GM18867 (cell line): Measurements from ENCODE around the gene MFSD6.

Source experiments
- ATAC-seq: cut with Tn5 transposase; IDR thresholded peaks from one replicate; pipeline ENCODE4 v1.9.1; 2021; ENCODE audit warnings: mild to moderate bottlenecking, moderate library complexity; ENCODE audit not compliant: unreplicated experiment

Gene MFSD6

GRCh38 chr2:190435031-190435670 lies 27.0 kb downstream of the MFSD6 start:
- no peak for ATAC-seq

GRCh38 chr2:190436557-190436956 lies 28.4 kb downstream of the MFSD6 start:
- no peak for ATAC-seq

DNA sequence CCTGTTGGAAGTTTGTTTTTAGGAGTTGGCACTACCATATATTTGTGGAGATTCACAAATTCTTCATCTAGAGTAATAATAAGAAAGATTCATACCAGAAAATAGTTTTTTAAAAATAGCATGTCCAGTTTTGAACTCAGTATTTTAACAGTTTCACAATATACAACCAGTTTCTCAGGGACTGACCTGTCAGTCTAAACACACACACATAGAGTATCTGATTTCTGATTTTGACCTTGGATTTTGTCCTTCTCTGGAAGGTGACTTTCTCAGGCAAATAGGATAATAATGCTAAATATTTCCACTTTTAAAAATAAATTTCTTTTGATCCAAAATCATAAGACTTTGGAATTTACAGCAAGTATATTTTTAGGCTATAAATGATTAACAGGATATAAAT lies 32.0 kb downstream of the MFSD6 start:
- no peak for ATAC-seq

DNA sequence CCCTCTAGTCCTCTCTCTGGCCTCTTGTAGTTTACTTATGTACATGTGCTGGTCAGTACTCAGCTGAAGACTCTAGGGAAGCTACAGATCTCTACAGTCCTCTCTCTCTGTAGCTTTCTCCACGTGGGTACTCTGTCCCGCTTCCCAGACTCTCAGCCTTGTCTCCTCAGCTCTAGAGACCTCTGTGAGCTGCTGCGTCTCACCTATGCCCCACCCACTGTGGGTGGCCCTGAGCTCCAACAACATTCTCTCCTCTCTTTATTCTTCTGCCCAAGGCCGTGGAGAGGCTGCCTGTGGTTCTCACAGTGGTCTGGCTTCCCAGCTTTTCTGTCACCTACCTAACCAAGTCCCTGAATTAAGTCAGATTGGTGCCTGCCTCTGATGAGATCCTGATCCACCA lies 33.4 kb downstream of the MFSD6 start:
- no peak for ATAC-seq

- no peak for ATAC-seq
These were observed 34.9 kb downstream of the MFSD6 start for GRCh38 chr2:190443055-190443454.

- no peak for ATAC-seq
These were observed 35.8 kb downstream of the MFSD6 start for GRCh38 chr2:190443778-190444481.

- ATAC-seq: no peak
These were observed 36.8 kb downstream of the MFSD6 start for GRCh38 chr2:190444976-190445375.

DNA sequence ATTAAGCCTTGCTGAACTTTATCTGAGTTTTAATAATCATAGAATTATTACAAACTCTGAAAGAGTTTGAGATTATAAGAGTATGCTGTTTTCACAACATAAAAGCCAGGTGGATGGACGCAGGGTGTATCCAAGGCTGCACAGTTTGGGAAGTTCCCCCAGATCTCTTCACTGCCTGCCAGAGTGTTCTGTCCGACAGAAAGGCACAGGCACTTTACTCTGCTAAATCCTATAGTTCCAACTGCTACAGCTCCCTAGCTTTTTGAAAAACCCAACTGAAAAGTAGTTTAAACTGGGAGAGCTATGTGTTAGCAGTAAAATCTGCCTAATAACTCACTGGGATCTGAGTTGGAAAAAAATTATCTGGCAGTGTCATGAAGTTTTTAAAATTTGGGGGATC lies 38.0 kb downstream of the MFSD6 start:
- no peak for ATAC-seq

- ATAC-seq: no peak
These were observed 38.8 kb downstream of the MFSD6 start for GRCh38 chr2:190446750-190447516.

DNA sequence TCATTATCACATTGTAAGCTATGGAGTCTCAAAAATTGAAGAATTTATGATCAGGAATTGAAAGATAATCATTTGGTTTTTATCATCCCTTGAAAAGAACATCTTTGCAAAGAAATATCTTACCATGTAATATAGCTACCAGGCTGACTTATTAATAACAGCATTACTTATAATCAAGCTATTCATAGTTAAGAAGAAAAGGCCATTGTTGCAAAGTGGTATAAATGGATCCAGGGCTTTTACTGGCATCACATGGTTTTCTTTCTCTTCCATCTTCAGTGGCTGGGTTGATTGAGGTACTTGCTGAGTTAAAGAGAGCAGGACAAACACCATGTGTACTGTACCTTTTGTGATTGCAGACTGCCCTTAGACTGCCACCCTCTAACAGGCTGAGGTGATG lies 39.6 kb downstream of the MFSD6 start:
- no peak for ATAC-seq

DNA sequence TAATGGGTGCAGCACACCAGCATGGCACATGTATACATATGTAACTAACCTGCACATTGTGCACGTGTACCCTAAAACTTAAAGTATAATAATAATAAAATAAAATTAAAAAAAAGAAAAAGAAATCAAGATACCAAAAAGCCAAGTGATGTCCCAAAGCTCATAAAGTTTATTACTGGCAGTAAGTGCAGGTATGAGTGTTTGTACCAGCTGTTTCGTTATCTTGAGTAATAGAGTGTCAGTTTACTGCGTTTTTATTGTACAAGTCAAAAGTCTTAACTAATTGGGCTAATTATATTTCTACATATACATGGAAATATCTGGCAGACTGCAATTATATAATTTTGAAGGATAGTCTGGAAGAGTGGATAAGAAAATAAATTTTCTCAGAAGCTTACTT lies 41.8 kb downstream of the MFSD6 start:
- no peak for ATAC-seq

DNA sequence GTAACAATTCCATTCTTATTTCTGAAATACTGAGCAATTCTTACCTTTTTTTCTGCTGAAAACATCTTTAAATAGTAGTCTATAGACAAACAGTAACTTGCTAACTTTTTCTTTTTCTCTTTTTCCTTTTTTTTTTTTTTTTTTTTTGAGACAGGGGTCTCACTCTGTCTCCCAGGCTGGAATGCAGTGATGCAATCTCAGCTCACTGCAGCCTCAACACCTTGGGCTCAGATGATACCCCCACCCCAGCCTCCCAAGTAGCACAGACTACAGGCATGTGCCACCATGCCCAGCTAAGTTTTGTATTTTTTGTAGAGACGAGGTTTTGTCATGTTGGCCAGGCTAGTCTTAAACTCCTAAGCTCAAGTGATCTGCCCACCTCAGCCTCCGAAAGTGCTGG lies 42.2 kb downstream of the MFSD6 start:
- ATAC-seq: no peak

DNA sequence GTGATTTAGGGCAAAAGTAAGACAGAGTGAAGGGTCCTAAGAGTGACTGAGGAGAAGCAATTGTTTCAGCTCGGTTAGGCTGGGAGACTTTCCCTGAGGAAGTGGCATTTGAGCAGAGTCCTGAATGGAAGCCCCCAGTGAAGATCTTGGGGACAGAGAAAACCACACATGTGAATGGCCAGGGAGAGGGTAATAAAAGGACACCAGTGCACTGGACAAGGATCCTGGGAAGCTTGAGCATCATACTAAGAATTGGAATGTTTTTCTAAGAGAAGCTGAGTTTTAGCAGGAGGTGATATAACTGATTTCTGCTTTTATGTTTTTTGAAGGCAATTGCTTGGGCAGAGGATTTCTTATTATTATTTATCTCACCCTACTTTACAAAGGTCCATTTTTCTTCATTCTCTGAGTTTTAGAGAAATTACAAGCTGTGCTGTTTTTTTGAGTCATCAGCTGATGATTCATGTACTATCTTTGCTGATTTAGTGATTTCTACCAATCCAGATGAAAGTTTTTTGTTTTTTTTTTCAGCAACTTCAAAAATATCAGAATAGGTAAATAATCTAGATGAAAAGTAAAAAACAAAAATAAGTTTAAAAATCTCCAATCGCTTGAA lies 43.5 kb downstream of the MFSD6 start:
- no peak for ATAC-seq

- no peak for ATAC-seq
These were observed 44.3 kb downstream of the MFSD6 start for GRCh38 chr2:190452433-190452832.

- no peak for ATAC-seq
These were observed 46.6 kb downstream of the MFSD6 start for GRCh38 chr2:190454795-190455194.

DNA sequence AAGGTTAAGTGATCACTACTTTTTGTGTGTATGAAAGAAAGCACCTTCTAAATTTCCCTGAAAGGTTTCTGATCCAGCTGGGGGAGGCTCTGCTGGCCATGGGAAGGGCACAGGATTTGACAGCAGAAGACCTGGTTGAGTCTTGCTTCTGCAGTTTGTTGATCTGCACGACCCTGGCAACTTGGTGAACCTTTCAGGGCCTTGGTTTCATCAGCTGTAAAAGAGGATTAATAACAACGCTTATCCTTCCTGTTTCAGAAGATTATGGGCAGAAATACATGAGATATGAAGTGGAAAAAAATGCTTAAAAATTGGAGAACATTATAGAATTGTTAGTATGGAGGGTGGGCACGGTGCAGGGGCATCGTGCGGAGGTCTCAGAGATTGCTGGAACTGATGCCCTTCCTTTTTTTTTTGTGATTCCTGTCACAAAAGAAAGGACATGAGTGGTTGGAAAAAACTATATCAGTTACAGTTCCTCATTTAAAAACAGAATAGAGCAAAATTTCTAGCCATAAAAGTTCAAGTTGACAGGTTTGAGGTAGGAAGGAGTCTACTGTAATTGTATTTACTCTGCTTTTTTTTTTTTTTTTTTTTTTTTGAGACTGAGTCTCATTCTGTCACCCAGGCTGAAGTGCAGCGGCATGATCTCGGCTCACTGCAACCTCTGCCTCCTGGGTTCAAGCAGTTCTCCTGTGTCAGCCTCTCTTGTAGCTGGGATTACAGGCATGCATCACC lies 47.4 kb downstream of the MFSD6 start:
- ATAC-seq: no peak

DNA sequence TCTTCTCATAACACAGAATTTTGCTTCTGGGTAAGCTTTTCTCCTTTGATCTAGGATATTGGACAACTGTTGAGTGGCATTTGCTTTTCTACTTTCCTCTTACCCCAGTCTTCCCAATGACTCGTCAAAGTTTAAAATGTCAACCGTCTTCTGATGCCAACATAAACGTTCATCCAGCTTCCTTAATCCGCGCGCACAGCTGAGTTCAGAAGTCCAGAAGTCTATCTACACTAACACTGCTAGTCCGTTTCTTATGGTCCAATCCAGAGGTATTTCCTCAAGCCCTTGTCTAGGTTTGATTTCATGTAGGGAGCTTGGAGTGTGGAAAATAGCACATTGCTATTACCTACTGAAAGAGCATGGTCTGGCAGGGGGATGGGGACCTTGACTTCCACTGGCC lies 48.7 kb downstream of the MFSD6 start:
- no peak for ATAC-seq

GRCh38 chr2:190457256-190457655 lies 49.1 kb downstream of the MFSD6 start:
- no peak for ATAC-seq

GRCh38 chr2:190458352-190459107 lies 50.4 kb downstream of the MFSD6 start:
- ATAC-seq: no peak

GRCh38 chr2:190459881-190460280 lies 51.7 kb downstream of the MFSD6 start:
- ATAC-seq: no peak
